HG02759 (cell line): ENCODE results near the gene RERGL.
"Not testable (repeated sequence)": the region's sequence is repeated elsewhere in the genome, so short reads cannot be mapped to it uniquely, and the experiment has no call there.

Source experiments
- ATAC-seq: cut with Tn5 transposase; IDR thresholded peaks from one replicate; pipeline ENCODE4 v1.9.1; 2021; ENCODE audit warnings: mild to moderate bottlenecking, moderate library complexity; ENCODE audit not compliant: unreplicated experiment

Gene RERGL

GRCh38 chr12:18090093-18090492, at the start of gene RERGL:
Gene RERGL (minus strand): TSS chr12:18090193. CDS start chr12:18090140, 53 bp downstream.
- ATAC-seq = no peak

GRCh38 chr12:18139254-18139653, 49.3 kb upstream of the RERGL start:
- no peak for ATAC-seq

GRCh38 chr12:18135509-18135908, 45.5 kb upstream of the RERGL start:
- no peak for ATAC-seq

GRCh38 chr12:18135086-18135485, 45.1 kb upstream of the RERGL start:
- no peak for ATAC-seq

GRCh38 chr12:18130851-18131250, 40.9 kb upstream of the RERGL start:
- no peak for ATAC-seq

GRCh38 chr12:18123707-18124106, 33.7 kb upstream of the RERGL start:
- ATAC-seq = no peak

GRCh38 chr12:18120899-18121298, 30.9 kb upstream of the RERGL start:
- no peak for ATAC-seq

- no peak for ATAC-seq
Measured at GRCh38 chr12:18108611-18109010, 18.6 kb upstream of the RERGL start.

- no peak for ATAC-seq
Measured at GRCh38 chr12:18103624-18104023, 13.6 kb upstream of the RERGL start.

GRCh38 chr12:18101043-18101442, 11.1 kb upstream of the RERGL start:
- ATAC-seq = no peak

GRCh38 chr12:18084080-18084479, 5.9 kb downstream of the RERGL start:
- no peak for ATAC-seq

GRCh38 chr12:18079541-18080246, 10.3 kb downstream of the RERGL start:
- ATAC-seq = no peak

- no peak for ATAC-seq
Measured at GRCh38 chr12:18074001-18074400, 16.0 kb downstream of the RERGL start.

GRCh38 chr12:18072723-18073122, 17.3 kb downstream of the RERGL start:
- no peak for ATAC-seq

GRCh38 chr12:18071336-18071735, 18.7 kb downstream of the RERGL start:
- no peak for ATAC-seq

GRCh38 chr12:18068355-18068754, 21.6 kb downstream of the RERGL start:
- no peak for ATAC-seq

GRCh38 chr12:18066666-18067065, 23.3 kb downstream of the RERGL start:
- no peak for ATAC-seq

- ATAC-seq = not testable (repeated sequence)
Measured at GRCh38 chr12:18062867-18063266, 27.1 kb downstream of the RERGL start.

GRCh38 chr12:18057051-18057450, 32.9 kb downstream of the RERGL start:
- no peak for ATAC-seq

GRCh38 chr12:18054925-18055619, 34.9 kb downstream of the RERGL start:
- no peak for ATAC-seq

- ATAC-seq = no peak
Measured at GRCh38 chr12:18045446-18045992, 44.5 kb downstream of the RERGL start.

GRCh38 chr12:18040060-18040742, 49.8 kb downstream of the RERGL start:
- ATAC-seq = not testable (repeated sequence)
